H1 (cell line): ENCODE measurements around the gene FAM83F. TPM values are rescaled to one million over a fixed set of nuclear protein-coding genes. Genes with fewer than 3 reads are reported as not detected.

ENCODE experiments used
- CTCF ChIA-PET: fragments of 300-600 bp; sonication (Branson Sonifier 250); formaldehyde crosslinking; loops from one replicate; lab custom pipeline; 2021; ENCODE audit not compliant: partially characterized antibody; lab: Charles Lee
- POLR2A ChIA-PET: fragments of 300-600 bp; sonication (Branson Sonifier 250); formaldehyde crosslinking; loops from one replicate; lab custom pipeline; 2021; ENCODE audit warnings: inconsistent platforms; ENCODE audit not compliant: partially characterized antibody; lab: Charles Lee
- DNase-seq, 2 experiments: peaks; one replicate each; pipeline versions ENCODE4 v3.0.0 to v3.0.0-alpha.2; 2010 to 2022; ENCODE audit warnings: low spot score in 2 of 2, low read depth in 1 of 2, mixed read lengths in 1 of 2
- FAIRE-seq: peaks from 2 replicates; lab custom pipeline; 2011; peaks lifted over from hg19 to GRCh38; lab: Jason Lieb, UNC
- H2AFZ ChIP-seq: 2 replicates; pipeline ENCODE4 v1.8.1; 2012; ENCODE audit warnings: low read length, inconsistent platforms
- H2AK5ac ChIP-seq: 2 replicates; pipeline ENCODE4 v1.6.1; 2013; ENCODE audit warnings: low read depth, low read length
- H2BK120ac ChIP-seq: replicated peaks from 2 replicates; pipeline ENCODE3; 2013; ENCODE audit warnings: low read depth, low read length, inconsistent platforms
- H2BK12ac ChIP-seq: 2 replicates; pipeline ENCODE4 v1.6.1; 2013; ENCODE audit warnings: low read depth, low read length
- H2BK15ac ChIP-seq: 2 replicates; pipeline ENCODE4 v1.6.1; 2013; ENCODE audit warnings: low read length
- H2BK20ac ChIP-seq: 2 replicates; pipeline ENCODE4 v1.6.1; 2013; ENCODE audit warnings: low read length
- H2BK5ac ChIP-seq: 2 replicates; pipeline ENCODE4 v1.6.1; 2013; ENCODE audit warnings: low read depth, low read length
- H3K14ac ChIP-seq: 2 replicates; pipeline ENCODE4 v1.6.1; 2013; ENCODE audit warnings: inconsistent platforms; ENCODE audit not compliant: insufficient read length
- H3K18ac ChIP-seq: 2 replicates; pipeline ENCODE4 v1.6.1; 2013; ENCODE audit warnings: low read length; ENCODE audit errors: extremely low read depth
- H3K23ac ChIP-seq: 2 replicates; pipeline ENCODE4 v1.6.1; 2013; ENCODE audit warnings: inconsistent platforms; ENCODE audit not compliant: insufficient read length
- H3K23me2 ChIP-seq: 2 replicates; pipeline ENCODE4 v1.6.1; 2013; ENCODE audit warnings: low read depth, low read length
- H3K27ac ChIP-seq: 2 replicates; pipeline ENCODE4 v1.6.1; 2011; ENCODE audit warnings: low read depth, low read length, inconsistent platforms
- H3K27me3 ChIP-seq, 4 experiments: replicated peaks in 1 of 4; 1 replicate in 1 of 4; 2 replicates in 3 of 4; pipeline versions ENCODE4 v1.6.1 to v1.8.1; 2011 to 2013; ENCODE audit warnings: low read length in 3 of 4, mild to moderate bottlenecking in 3 of 4, inconsistent platforms in 2 of 4, mixed read lengths in 2 of 4, moderate library complexity in 1 of 4; ENCODE audit not compliant: control insufficient read depth in 3 of 4, insufficient read depth in 3 of 4; ENCODE audit errors: extremely low read depth in 1 of 4
- H3K36me3 ChIP-seq, 4 experiments: 2 replicates each; pipeline versions ENCODE4 v1.6.1 to v1.8.1; 2011 to 2013; ENCODE audit warnings: mild to moderate bottlenecking in 4 of 4, low read length in 3 of 4, moderate library complexity in 2 of 4, control low read depth in 1 of 4, inconsistent platforms in 1 of 4; ENCODE audit not compliant: insufficient read depth in 4 of 4, control insufficient read depth in 2 of 4
- H3K4ac ChIP-seq: replicated peaks from 2 replicates; pipeline ENCODE3; 2013; ENCODE audit warnings: low read length, low read depth, mixed read lengths, inconsistent platforms; ENCODE audit not compliant: insufficient read length
- H3K4me1 ChIP-seq, 4 experiments: replicated peaks in 1 of 4; 1 replicate in 1 of 4; 2 replicates in 3 of 4; pipeline versions ENCODE4 v1.6.1 to v1.8.1; 2011 to 2013; ENCODE audit warnings: low read length in 3 of 4, inconsistent platforms in 2 of 4, mixed read lengths in 1 of 4; ENCODE audit not compliant: insufficient read depth in 4 of 4, control insufficient read depth in 3 of 4
- H3K4me2 ChIP-seq, 2 experiments: 2 replicates each; pipeline versions ENCODE4 v1.6.1 to v1.8.1; 2011 to 2013; ENCODE audit warnings: low read depth in 2 of 2, low read length in 2 of 2, control low read depth in 1 of 2, inconsistent platforms in 1 of 2, mild to moderate bottlenecking in 1 of 2; ENCODE audit not compliant: insufficient read depth in 1 of 2
- H3K4me3 ChIP-seq, 4 experiments: fragments of 200-600, 300-600 bp in 1 of 4; sonication (generic), shearing (Covaris generic), sonication (Bioruptor Twin) in 1 of 4; 2 replicates each; pipeline versions ENCODE4 v1.5.1 to v1.8.1; 2011 to 2016; ENCODE audit warnings: low read length in 4 of 4, low read depth in 3 of 4, control low read depth in 2 of 4, inconsistent platforms in 2 of 4, mild to moderate bottlenecking in 2 of 4, mixed read lengths in 1 of 4, moderate library complexity in 1 of 4; ENCODE audit not compliant: insufficient read depth in 2 of 4; ENCODE audit errors: extremely low read depth in 1 of 4
- H3K56ac ChIP-seq: replicated peaks from 2 replicates; pipeline ENCODE3; 2013; ENCODE audit warnings: low read depth, mild to moderate bottlenecking, mixed read lengths, low read length, inconsistent platforms; ENCODE audit not compliant: insufficient read length
- H3K79me1 ChIP-seq: 2 replicates; pipeline ENCODE4 v1.6.1; 2013; ENCODE audit warnings: low read depth, low read length, control low read depth
- H3K79me2 ChIP-seq, 2 experiments: 2 replicates each; pipeline versions ENCODE4 v1.6.1 to v1.8.1; 2012 to 2013; ENCODE audit warnings: low read length in 2 of 2, mild to moderate bottlenecking in 2 of 2, inconsistent platforms in 1 of 2; ENCODE audit not compliant: insufficient read depth in 2 of 2, control insufficient read depth in 1 of 2
- H3K9ac ChIP-seq, 4 experiments: replicated peaks in 1 of 4; 1 replicate in 1 of 4; 2 replicates in 3 of 4; pipeline versions ENCODE4 v1.6.1 to v1.8.1; 2011 to 2013; ENCODE audit warnings: low read depth in 3 of 4, low read length in 3 of 4, control low read depth in 2 of 4, mild to moderate bottlenecking in 2 of 4, moderate library complexity in 2 of 4, inconsistent platforms in 1 of 4; ENCODE audit errors: extremely low read depth in 1 of 4
- H3K9me3 ChIP-seq, 2 experiments: 2 replicates each; pipeline versions ENCODE4 v1.6.1 to v1.8.1; 2012 to 2013; ENCODE audit warnings: mild to moderate bottlenecking in 2 of 2, moderate library complexity in 2 of 2, control low read depth in 1 of 2, inconsistent platforms in 1 of 2, low read depth in 1 of 2, low read length in 1 of 2, mixed read lengths in 1 of 2; ENCODE audit not compliant: insufficient read depth in 2 of 2
- H4K20me1 ChIP-seq, 2 experiments: replicated peaks in 1 of 2; 2 replicates each; pipeline versions ENCODE3 to v1.8.1; 2011 to 2013; ENCODE audit warnings: inconsistent platforms in 2 of 2, low read length in 2 of 2, mild to moderate bottlenecking in 1 of 2; ENCODE audit not compliant: insufficient read depth in 2 of 2, control insufficient read depth in 1 of 2
- H4K5ac ChIP-seq: 2 replicates; pipeline ENCODE4 v1.6.1; 2013; ENCODE audit warnings: low read length, low read depth, mixed read lengths, inconsistent platforms; ENCODE audit not compliant: insufficient read length
- H4K8ac ChIP-seq: 2 replicates; pipeline ENCODE4 v1.8.0; 2013; ENCODE audit warnings: mild to moderate bottlenecking, moderate library complexity, low read length, inconsistent platforms; ENCODE audit not compliant: insufficient read depth; ENCODE audit errors: extremely low read depth
- H4K91ac ChIP-seq: replicated peaks from 2 replicates; pipeline ENCODE3; 2013; ENCODE audit warnings: low read length, mixed read lengths, inconsistent platforms; ENCODE audit not compliant: insufficient read length
- ASH2L ChIP-seq: fragments of 200-600, 300-600 bp; sonication (generic); IDR thresholded peaks from one replicate; pipeline ENCODE4 v1.7.1; 2017; ENCODE audit warnings: low read length
- ATF2 ChIP-seq: IDR thresholded peaks from 2 replicates; pipeline ENCODE4 v1.6.1; 2012; ENCODE audit warnings: low read length, inconsistent platforms
- CBX8 ChIP-seq: fragments of 300-800, 300-1000 bp; sonication (generic); IDR thresholded peaks from 2 replicates; pipeline ENCODE4 v1.7.1; 2016; ENCODE audit warnings: low read depth, low read length, borderline replicate concordance
- E2F6 ChIP-seq: IDR thresholded peaks from 2 replicates; pipeline ENCODE4 v1.6.1; 2012; ENCODE audit warnings: inconsistent platforms
- JUND ChIP-seq: IDR thresholded peaks from 2 replicates; pipeline ENCODE4 v1.6.1; 2011; ENCODE audit warnings: mild to moderate bottlenecking, improper control_type of control experiment, low read length
- KDM1A ChIP-seq: fragments of 200-600, 300-600 bp; sonication (generic); IDR thresholded peaks from 2 replicates; pipeline ENCODE4 v1.7.1; 2016; ENCODE audit warnings: mild to moderate bottlenecking, low read length, borderline replicate concordance
- NRF1 ChIP-seq: IDR thresholded peaks from 2 replicates; pipeline ENCODE4 v1.6.1; 2011; ENCODE audit warnings: mild to moderate bottlenecking, low read depth, low read length, improper control_type of control experiment
- RBBP5 ChIP-seq: IDR thresholded peaks from 2 replicates; pipeline ENCODE4 v1.7.1; 2012; ENCODE audit warnings: low read depth, mild to moderate bottlenecking, inconsistent platforms, low read length, moderate library complexity, borderline replicate concordance
- TAF1 ChIP-seq: IDR thresholded peaks from 2 replicates; pipeline ENCODE4 v1.6.1; 2011; ENCODE audit warnings: mild to moderate bottlenecking, low read depth, low read length
- TAF7 ChIP-seq: optimal IDR thresholded peaks from 2 replicates; pipeline ENCODE3; 2011; ENCODE audit warnings: low read depth, mild to moderate bottlenecking, inconsistent platforms, low read length, moderate library complexity, borderline replicate concordance
- WGBS, 2 experiments: shearing (Covaris generic) in 1 of 2; methylation state at CpG; one replicate each; pipeline versions ENCODE4 v1.1.6 to v1.1.7; 2013 to 2015; ENCODE audit warnings: low lambda C conversion rate in 2 of 2, mixed read lengths in 2 of 2, inconsistent platforms in 1 of 2, low coverage in 1 of 2, missing lambda C conversion rate in 1 of 2; ENCODE audit not compliant: insufficient replicate concordance in 2 of 2, insufficient coverage in 1 of 2, insufficient read length in 1 of 2; ENCODE audit errors: extremely low coverage in 1 of 2, missing lambda C conversion rate in 1 of 2; 5-methylcytosine and 5-hydroxymethylcytosine counted together
- polyA plus RNA-seq, 7 experiments: library from polyadenylated mRNA; depleted of rRNA in 3 of 7; stranded (reverse) in 5 of 7; unstranded in 2 of 7; fragments of >200 nt in 5 of 7; fragments of 200-250 nt in 2 of 7; gene quantifications; 1 replicate in 5 of 7; 2 replicates in 1 of 7; 4 replicates in 1 of 7; pipeline versions ENCODE4 v1.2.1 to v1.2.3, GENCODE V29; 2011 to 2013; ENCODE audit warnings: missing spikeins in 2 of 7, mixed read lengths in 2 of 7
- total RNA-seq: library from RNA; stranded (reverse); fragmentation: NEBNext Ultra II Directional; extraction: Animal tissue kit (Norgen Biotek cat#: 25700); gene quantifications from 2 replicates; pipeline ENCODE4 v1.2.1, GENCODE V29; 2021

The FAM83F gene
- total and polyA plus RNA-seq, 2 of the 8 experiments (the other 6 are each of a cell fraction or from before 2014, with no cell fraction given): 8.6 to 18.9 TPM

- no peak overlapping the region for H2AK5ac ChIP-seq
- no peak overlapping the region for H3K9ac ChIP-seq
- H2BK120ac ChIP-seq: no peak overlapping the region
- no peak overlapping the region for H2AFZ ChIP-seq
- no peak overlapping the region for H4K8ac ChIP-seq
- no peaks in the 10 kb centered on the region for H3K79me2 ChIP-seq
- peaks cover 3 to 6% of the 10 kb centered on the region in 2 experiments for H4K20me1 ChIP-seq
- no peak overlapping the region for H2BK12ac ChIP-seq
- no peak overlapping the region for H3K56ac ChIP-seq
- no peak overlapping the region for H3K14ac ChIP-seq
- H3K79me1 ChIP-seq: no peaks in the 10 kb centered on the region
- H3K23me2 ChIP-seq: no peaks in the 10 kb centered on the region
- DNase-seq (no peak), FAIRE-seq (no peak)
- no peak overlapping the region for H2BK20ac ChIP-seq
- no peak overlapping the region for H4K5ac ChIP-seq
- H2BK5ac ChIP-seq: no peak overlapping the region
- H3K23ac ChIP-seq: no peak overlapping the region
- no peak overlapping the region for H3K4ac ChIP-seq
- 78% methylated on average over 10 of the region's 11 CpGs; no CpG with 5 or more reads in 1 of the 2 experiments for WGBS, 2 experiments
- H3K27me3 ChIP-seq: no peaks in the 10 kb centered on the region
- ChIA-PET CTCF (interaction anchor here (0.6 to 13.2 kb wide), 17 partner anchors 15 to 488 kb away, joined by 3 to 159 read pairs (median 8); no protein-coding TSS in a partner anchor), POLR2A (interaction anchor here (1.5 to 2.7 kb wide), 3 partner anchors 13 to 26 kb away, joined by 3 to 13 read pairs (median 3); no protein-coding TSS in a partner anchor)
- H3K4me1 ChIP-seq: 0 out of 7 replicates have a peak, but pooled peaks cover 0 to 3% (median 0%) of the 10 kb centered on the region in 4 experiments
- peaks cover 0 to 20% (median 8%) of the 10 kb centered on the region in 4 experiments; a peak in 5 of 8 replicates for H3K36me3 ChIP-seq
- no peak overlapping the region for H4K91ac ChIP-seq
- no peak overlapping the region for H3K18ac ChIP-seq
- no peak overlapping the region for H3K4me3 ChIP-seq
- no peaks in the 10 kb centered on the region for H3K9me3 ChIP-seq
- no peak overlapping the region for H3K4me2 ChIP-seq
- no peak overlapping the region for H2BK15ac ChIP-seq
- no peak overlapping the region for H3K27ac ChIP-seq
- no peak for TF ChIP-seq RBBP5
- no peak for TF ChIP-seq ASH2L
- no peak for TF ChIP-seq TAF1
- no peak for TF ChIP-seq KDM1A
- TF ChIP-seq E2F6: no peak
- no peak for TF ChIP-seq ATF2
- TF ChIP-seq JUND: no peak
- no peak for TF ChIP-seq CBX8
- TF ChIP-seq TAF7: no peak
- no peak for TF ChIP-seq NRF1
These were observed 27.9 kb downstream of the FAM83F start for GRCh38 chr22:40022536-40023240.
